A549 (cell line): ENCODE data around the gene SERTAD2.

Experiments used
- CEBPB ChIP-seq, 2 experiments: fragments of >200 bp in 1 of 2; sonication (Bioruptor Twin) in 1 of 2; formaldehyde crosslinking in 1 of 2; IDR thresholded peaks; 2 replicates each; pipeline ENCODE4 v1.6.1; 2012 to 2016
- EHF ChIP-seq: fragments of 250-450 bp; sonication (Bioruptor Pico); IDR thresholded peaks from 2 replicates; pipeline ENCODE4 v1.5.0; 2020; ENCODE audit warnings: mild to moderate bottlenecking
- EP300 ChIP-seq, 2 experiments: fragments of >200 bp; sonication (Bioruptor Twin); formaldehyde crosslinking; IDR thresholded peaks; 2 replicates in 1 of 2; 3 replicates in 1 of 2; pipeline ENCODE4 v1.6.1; 2016 to 2017
- HDAC2 ChIP-seq: fragments of 200-600 bp; sonication (generic); IDR thresholded peaks from 2 replicates; pipeline ENCODE4 v1.6.1; 2016
- MYC ChIP-seq: IDR thresholded peaks from 2 replicates; pipeline ENCODE4 v1.6.1; 2012; ENCODE audit warnings: mild to moderate bottlenecking, inconsistent platforms, low read length, improper control_type of control experiment, borderline replicate concordance
- NFE2L2 ChIP-seq: fragments of 150-350 bp; conservative IDR thresholded peaks from 2 replicates; pipeline ENCODE4 v1.6.1; 2014; ENCODE audit warnings: low read length
- NR3C1 ChIP-seq: fragments of >200 bp; sonication (Bioruptor Twin); formaldehyde crosslinking; IDR thresholded peaks from 3 replicates; pipeline ENCODE4 v1.6.1; 2017
- POLR2A ChIP-seq: IDR thresholded peaks from 2 replicates; pipeline ENCODE4 v1.6.1; 2012; ENCODE audit warnings: mild to moderate bottlenecking, low read length
- RAD21 ChIP-seq, 2 experiments: fragments of >200 bp in 1 of 2; sonication (Bioruptor Twin) in 1 of 2; formaldehyde crosslinking in 1 of 2; IDR thresholded peaks in 1 of 2; conservative IDR thresholded peaks in 1 of 2; 2 replicates in 1 of 2; 3 replicates in 1 of 2; pipeline ENCODE4 v1.6.1; 2012 to 2018; ENCODE audit warnings: inconsistent platforms in 1 of 2
- RARB ChIP-seq: fragments of 250-450 bp; sonication (Bioruptor Pico); IDR thresholded peaks from 2 replicates; pipeline ENCODE4 v1.8.0; 2021; ENCODE audit warnings: mild to moderate bottlenecking, moderate library complexity
- RCOR1 ChIP-seq: fragments of 150-350 bp; IDR thresholded peaks from 2 replicates; pipeline ENCODE4 v1.6.1; 2014; ENCODE audit warnings: antibody characterized with exemption, low read length, low read depth
- TF ChIP-seq, protein P1 (sequence below): fragments of 200-600 bp; sonication (generic); IDR thresholded peaks from 2 replicates; pipeline ENCODE4 v1.6.1; 2016; ENCODE audit warnings: antibody characterized with exemption, mild to moderate bottlenecking, moderate library complexity
- TF ChIP-seq, protein P2 (sequence below): fragments of >200 bp; sonication (Bioruptor Twin); formaldehyde crosslinking; IDR thresholded peaks from 3 replicates; pipeline ENCODE4 v1.5.1; 2016
- TF ChIP-seq, protein P3 (sequence below): IDR thresholded peaks from 2 replicates; pipeline ENCODE4 v1.6.1; 2012

DNA sequence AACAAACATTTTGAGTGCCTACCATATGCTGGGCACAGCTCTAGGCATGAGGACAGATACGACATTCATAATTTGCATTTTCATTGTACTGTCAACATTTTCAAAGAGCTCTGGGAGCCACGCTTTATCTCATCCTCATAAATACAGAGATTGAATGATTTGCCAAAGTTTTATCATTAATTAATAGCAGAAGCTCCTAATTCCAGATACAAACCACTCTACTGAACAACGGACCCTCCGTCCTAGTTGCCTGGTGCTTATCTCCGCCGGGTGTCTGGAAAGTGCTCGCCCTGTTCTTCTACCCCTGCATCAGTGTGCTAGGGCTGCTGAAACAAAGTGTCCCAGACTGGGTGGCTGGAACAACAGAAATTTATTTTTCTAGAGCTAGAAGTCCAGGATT lies 23.8 kb downstream of the SERTAD2 start:
- TF ChIP-seq NFE2L2, result no peak
- TF ChIP-seq, protein P1, sequence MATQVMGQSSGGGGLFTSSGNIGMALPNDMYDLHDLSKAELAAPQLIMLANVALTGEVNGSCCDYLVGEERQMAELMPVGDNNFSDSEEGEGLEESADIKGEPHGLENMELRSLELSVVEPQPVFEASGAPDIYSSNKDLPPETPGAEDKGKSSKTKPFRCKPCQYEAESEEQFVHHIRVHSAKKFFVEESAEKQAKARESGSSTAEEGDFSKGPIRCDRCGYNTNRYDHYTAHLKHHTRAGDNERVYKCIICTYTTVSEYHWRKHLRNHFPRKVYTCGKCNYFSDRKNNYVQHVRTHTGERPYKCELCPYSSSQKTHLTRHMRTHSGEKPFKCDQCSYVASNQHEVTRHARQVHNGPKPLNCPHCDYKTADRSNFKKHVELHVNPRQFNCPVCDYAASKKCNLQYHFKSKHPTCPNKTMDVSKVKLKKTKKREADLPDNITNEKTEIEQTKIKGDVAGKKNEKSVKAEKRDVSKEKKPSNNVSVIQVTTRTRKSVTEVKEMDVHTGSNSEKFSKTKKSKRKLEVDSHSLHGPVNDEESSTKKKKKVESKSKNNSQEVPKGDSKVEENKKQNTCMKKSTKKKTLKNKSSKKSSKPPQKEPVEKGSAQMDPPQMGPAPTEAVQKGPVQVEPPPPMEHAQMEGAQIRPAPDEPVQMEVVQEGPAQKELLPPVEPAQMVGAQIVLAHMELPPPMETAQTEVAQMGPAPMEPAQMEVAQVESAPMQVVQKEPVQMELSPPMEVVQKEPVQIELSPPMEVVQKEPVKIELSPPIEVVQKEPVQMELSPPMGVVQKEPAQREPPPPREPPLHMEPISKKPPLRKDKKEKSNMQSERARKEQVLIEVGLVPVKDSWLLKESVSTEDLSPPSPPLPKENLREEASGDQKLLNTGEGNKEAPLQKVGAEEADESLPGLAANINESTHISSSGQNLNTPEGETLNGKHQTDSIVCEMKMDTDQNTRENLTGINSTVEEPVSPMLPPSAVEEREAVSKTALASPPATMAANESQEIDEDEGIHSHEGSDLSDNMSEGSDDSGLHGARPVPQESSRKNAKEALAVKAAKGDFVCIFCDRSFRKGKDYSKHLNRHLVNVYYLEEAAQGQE, result no peak
- TF ChIP-seq, protein P2, sequence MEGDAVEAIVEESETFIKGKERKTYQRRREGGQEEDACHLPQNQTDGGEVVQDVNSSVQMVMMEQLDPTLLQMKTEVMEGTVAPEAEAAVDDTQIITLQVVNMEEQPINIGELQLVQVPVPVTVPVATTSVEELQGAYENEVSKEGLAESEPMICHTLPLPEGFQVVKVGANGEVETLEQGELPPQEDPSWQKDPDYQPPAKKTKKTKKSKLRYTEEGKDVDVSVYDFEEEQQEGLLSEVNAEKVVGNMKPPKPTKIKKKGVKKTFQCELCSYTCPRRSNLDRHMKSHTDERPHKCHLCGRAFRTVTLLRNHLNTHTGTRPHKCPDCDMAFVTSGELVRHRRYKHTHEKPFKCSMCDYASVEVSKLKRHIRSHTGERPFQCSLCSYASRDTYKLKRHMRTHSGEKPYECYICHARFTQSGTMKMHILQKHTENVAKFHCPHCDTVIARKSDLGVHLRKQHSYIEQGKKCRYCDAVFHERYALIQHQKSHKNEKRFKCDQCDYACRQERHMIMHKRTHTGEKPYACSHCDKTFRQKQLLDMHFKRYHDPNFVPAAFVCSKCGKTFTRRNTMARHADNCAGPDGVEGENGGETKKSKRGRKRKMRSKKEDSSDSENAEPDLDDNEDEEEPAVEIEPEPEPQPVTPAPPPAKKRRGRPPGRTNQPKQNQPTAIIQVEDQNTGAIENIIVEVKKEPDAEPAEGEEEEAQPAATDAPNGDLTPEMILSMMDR, result no peak
- no peak for TF ChIP-seq EHF
- TF ChIP-seq MYC, result no peak
- TF ChIP-seq RARB (CRISPR knock-in tag), result no peak
- TF ChIP-seq POLR2A, result no peak
- no peak for TF ChIP-seq RCOR1
- TF ChIP-seq, protein P3, sequence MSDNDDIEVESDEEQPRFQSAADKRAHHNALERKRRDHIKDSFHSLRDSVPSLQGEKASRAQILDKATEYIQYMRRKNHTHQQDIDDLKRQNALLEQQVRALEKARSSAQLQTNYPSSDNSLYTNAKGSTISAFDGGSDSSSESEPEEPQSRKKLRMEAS, result no peak
- no peak for TF ChIP-seq EP300 (IDR thresholded peaks at IDR 0.05)
- TF ChIP-seq CEBPB (IDR thresholded peaks at IDR 0.05), result no peak
- no peak for TF ChIP-seq NR3C1
- no peak for TF ChIP-seq RAD21 (conservative IDR thresholded peaks at IDR 0.05 in 1 of 2, IDR thresholded peaks at IDR 0.05 in 1 of 2)
- no peak for TF ChIP-seq HDAC2
